Lung microvascular endothelial cell (primary cell): ENCODE data around the gene PIP5K1A. TPM values are rescaled to one million over a fixed set of nuclear protein-coding genes. Genes with fewer than 3 reads are reported as not detected.
"Not testable (repeated sequence)": the region's sequence is repeated elsewhere in the genome, so short reads cannot be mapped to it uniquely, and the experiment has no call there.

Experiments used
- DNase-seq, 2 donors: peaks; one replicate each; pipeline versions ENCODE4 v3.0.0 to v3.0.0-alpha.2; 2010; ENCODE audit warnings: low read depth in 2 of 2
- total RNA-seq: library from RNA; depleted of rRNA; stranded (reverse); fragments of >200 nt; gene quantifications from 2 replicates; pipeline ENCODE4 v1.2.1, GENCODE V29; 2014

PIP5K1A gene
- total RNA-seq, 1 donor from 2014 or later: 39.1 TPM

- no peak for DNase-seq
Observed at GRCh38 chr1:151192047-151192446, 6.3 kb upstream of the PIP5K1A start.

- DNase-seq: no peak
Observed at GRCh38 chr1:151193304-151193703, 5.0 kb upstream of the PIP5K1A start.

- no peak for DNase-seq
Observed at GRCh38 chr1:151193856-151194255, 4.5 kb upstream of the PIP5K1A start.

- DNase-seq: peak; percentile 72 to 80
Observed at GRCh38 chr1:151194894-151195594, 3.3 kb upstream of the PIP5K1A start.

GRCh38 chr1:151196292-151196800 lies 2.0 kb upstream of the PIP5K1A start:
- DNase-seq: peak; percentile 89

GRCh38 chr1:151197863-151198253 lies 494 bp upstream of the PIP5K1A start:
- DNase-seq: no peak

- peak; percentile 34 to 61 for DNase-seq
Observed at GRCh38 chr1:151199873-151200581, 1.7 kb downstream of the PIP5K1A start.

- not testable (repeated sequence) for DNase-seq
Observed at GRCh38 chr1:151205381-151205965, 7.1 kb downstream of the PIP5K1A start.

- peak in 1 of 2 donors; percentile 37 for DNase-seq
Observed at GRCh38 chr1:151210830-151211229, 12.5 kb downstream of the PIP5K1A start.

GRCh38 chr1:151211972-151212705 lies 13.8 kb downstream of the PIP5K1A start:
- DNase-seq: no peak

GRCh38 chr1:151213560-151213959 lies 15.2 kb downstream of the PIP5K1A start:
- no peak for DNase-seq

- DNase-seq: no peak
Observed at GRCh38 chr1:151221616-151222015, 23.3 kb downstream of the PIP5K1A start.

GRCh38 chr1:151222130-151222529 lies 23.8 kb downstream of the PIP5K1A start:
- DNase-seq: no peak

GRCh38 chr1:151235235-151235634 lies 36.9 kb downstream of the PIP5K1A start:
- no peak for DNase-seq

- DNase-seq: peak in 1 of 2 donors; percentile 4
Observed at GRCh38 chr1:151237678-151238466, 39.5 kb downstream of the PIP5K1A start.

- DNase-seq: peak in 1 of 2 donors; percentile 81
Observed at GRCh38 chr1:151238467-151238739, 40.1 kb downstream of the PIP5K1A start.

GRCh38 chr1:151242442-151242841 lies 44.1 kb downstream of the PIP5K1A start:
- no peak for DNase-seq

- DNase-seq: no peak
Observed at GRCh38 chr1:151243683-151244216, 45.4 kb downstream of the PIP5K1A start.

- DNase-seq: no peak
Observed at GRCh38 chr1:151246786-151247185, 48.4 kb downstream of the PIP5K1A start.

- DNase-seq: peak; percentile 89
Observed at GRCh38 chr1:151251656-151252470, 53.5 kb downstream of the PIP5K1A start.
